HG03064 (cell line): Measurements from ENCODE around the gene ITPR1.
"Not testable (repeated sequence)": the region's sequence is repeated elsewhere in the genome, so short reads cannot be mapped to it uniquely, and the experiment has no call there.

Source experiments
- ATAC-seq: cut with Tn5 transposase; IDR thresholded peaks from one replicate; pipeline ENCODE4 v1.9.1; 2021; ENCODE audit warnings: low read depth; ENCODE audit not compliant: unreplicated experiment

The ITPR1 gene

GRCh38 chr3:4493014-4493940 lies at the start of gene ITPR1:
Gene ITPR1 (plus strand): TSS chr3:4493348. CDS start chr3:4516492, 23,144 bp downstream.
- peak; percentile 89 for ATAC-seq

GRCh38 chr3:4447295-4447999 lies 45.7 kb upstream of the ITPR1 start:
- ATAC-seq, result no peak

DNA sequence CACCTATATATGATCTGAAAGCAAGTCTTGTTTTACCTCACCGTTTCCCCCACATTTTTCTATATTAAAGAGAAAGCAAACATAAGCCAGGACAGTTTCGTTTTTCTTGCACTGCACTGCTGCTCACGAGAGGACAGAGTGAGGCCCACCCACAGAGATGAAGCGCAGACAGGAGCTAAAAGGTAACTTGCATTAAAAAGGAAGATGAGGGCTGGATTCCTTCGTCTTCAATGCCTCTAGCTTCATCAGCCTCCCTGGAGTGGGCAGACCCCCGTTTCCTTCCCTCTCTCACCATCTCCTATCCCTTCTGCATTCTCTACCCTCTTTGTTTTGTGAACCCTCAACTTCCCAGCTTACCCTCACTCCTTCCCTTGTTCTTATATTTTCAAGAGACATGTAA lies 45.0 kb upstream of the ITPR1 start:
- ATAC-seq, result no peak

- ATAC-seq, result no peak
Observed at GRCh38 chr3:4449043-4449805, 43.9 kb upstream of the ITPR1 start.

DNA sequence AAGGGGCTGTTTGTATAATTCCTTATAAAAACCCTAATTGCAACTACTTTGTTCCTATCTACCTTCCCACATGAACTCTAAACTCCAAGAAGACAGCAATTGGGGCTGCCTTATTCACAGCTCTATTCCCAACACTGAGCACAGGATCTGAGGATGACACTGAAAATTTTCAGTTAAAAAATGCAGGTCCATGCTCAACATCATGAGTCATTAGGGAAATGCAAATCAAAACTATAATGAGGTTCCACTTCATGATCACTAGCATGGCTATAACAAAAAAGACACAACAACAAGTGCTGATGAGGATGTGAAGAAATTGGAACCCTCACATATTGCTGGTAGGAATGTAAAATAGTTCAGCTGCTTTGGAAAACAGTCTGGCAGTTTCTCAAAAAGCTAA lies 39.0 kb upstream of the ITPR1 start:
- no peak for ATAC-seq

- ATAC-seq, result not testable (repeated sequence)
Observed at GRCh38 chr3:4456780-4457179, 36.4 kb upstream of the ITPR1 start.

- no peak for ATAC-seq
Observed at GRCh38 chr3:4458961-4459360, 34.2 kb upstream of the ITPR1 start.

DNA sequence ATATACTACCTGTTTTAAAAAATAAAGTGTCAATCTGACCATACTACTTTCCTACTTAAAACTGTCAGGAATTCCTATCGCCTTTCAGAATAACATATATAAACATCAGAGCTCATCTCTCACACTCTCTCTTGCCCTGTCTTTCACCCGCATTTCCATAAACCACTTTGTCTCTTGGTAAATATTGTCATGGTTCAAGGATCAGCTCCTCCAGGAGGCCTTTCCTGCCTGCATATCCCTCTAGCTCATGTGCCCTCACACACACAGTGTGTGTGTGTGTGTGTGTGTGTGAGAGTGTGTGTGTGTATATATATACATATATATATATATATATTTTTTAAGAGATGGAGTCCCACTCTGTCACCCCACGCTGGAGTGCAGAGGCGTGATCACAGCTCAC lies 32.8 kb upstream of the ITPR1 start:
- no peak for ATAC-seq

- ATAC-seq, result no peak
Observed at GRCh38 chr3:4461468-4462090, 31.6 kb upstream of the ITPR1 start.

- ATAC-seq, result no peak
Observed at GRCh38 chr3:4462369-4463040, 30.6 kb upstream of the ITPR1 start.

GRCh38 chr3:4464576-4464975 lies 28.6 kb upstream of the ITPR1 start:
- ATAC-seq, result no peak

DNA sequence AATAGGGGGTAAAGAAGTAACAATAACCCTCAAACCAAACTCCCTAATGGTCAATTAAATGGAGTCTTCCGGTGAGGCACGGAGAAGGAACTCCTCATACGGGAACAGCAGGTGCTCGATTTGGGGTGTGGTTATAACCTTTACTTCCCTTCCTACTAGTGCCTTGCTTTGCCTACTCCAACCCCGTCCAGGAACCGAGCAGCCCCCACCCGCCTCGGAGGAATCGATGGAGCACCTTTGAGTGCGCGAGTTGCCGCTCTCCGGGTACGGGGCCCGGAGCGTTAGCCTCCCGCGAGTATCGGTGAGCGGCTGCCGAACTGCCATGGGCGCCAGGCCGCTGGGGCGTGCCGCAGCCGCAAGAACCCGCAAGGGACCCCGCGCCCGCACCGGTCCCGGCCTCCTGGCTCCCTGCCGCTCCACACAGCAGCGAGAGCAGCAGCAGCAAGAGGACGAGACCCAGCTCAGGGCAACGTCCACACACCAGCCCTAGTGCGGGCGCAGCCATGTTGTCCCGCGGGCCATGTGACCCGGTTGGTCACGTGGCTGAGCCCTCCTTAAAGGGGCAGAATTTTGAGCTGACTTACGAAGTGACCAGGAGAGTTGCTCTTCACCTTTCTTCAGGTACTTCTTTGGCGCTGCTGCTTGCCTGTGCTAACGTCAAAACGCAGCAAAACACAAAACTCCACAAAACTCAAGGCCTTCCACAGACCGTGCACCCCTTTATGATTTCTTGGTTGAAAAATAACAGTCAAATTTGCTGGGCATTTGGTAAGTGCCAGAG lies 26.2 kb upstream of the ITPR1 start, which contains the start of gene SUMF1:
Gene SUMF1 (minus strand): TSS at position 529 of the 781 bp plus-strand sequence. CDS start 24 bp downstream, at position 505.
- ATAC-seq, result peak; percentile 100

GRCh38 chr3:4467522-4467867 lies 25.7 kb upstream of the ITPR1 start:
- ATAC-seq, result no peak

DNA sequence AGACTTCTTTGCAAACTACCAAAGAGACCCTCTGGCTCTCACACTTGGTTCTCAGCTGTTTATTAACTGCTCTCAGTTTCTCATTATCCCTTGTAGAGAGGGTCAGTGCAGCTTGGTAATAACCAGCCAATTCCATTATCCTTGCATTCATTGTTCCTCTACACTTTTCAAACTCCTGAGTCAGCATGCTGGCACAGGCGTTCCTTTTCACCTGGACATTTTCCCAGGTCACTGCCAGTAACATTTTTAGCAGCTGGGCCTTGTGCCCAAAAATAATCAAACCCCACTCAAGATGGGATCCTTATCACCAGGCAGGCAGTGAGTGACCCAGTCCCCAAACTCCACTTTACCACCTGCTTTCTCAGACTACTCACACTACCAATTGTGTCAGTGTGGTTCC lies 21.2 kb upstream of the ITPR1 start:
- no peak for ATAC-seq

DNA sequence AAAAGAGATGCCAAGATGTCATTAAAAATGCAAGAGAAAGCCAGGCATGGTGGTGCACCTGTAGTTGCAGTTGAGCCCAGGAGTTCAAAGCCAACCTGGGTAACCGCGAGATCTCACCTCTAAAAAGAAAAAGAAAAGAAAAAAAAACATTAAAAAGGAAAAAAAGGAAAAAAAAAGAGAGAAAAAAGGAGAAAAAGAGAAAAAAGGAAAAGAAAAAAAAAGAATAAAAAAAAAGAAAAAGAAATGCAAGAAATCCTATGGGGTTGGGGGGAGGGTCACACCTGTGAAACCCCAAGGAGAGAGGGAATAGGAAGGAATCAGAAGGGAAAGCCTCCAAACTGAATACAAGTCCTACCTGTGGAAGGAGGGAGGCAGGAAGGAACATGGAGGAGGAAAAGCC lies 20.8 kb upstream of the ITPR1 start:
- ATAC-seq, result no peak

- ATAC-seq, result no peak
Observed at GRCh38 chr3:4472766-4473165, 20.4 kb upstream of the ITPR1 start.

GRCh38 chr3:4474683-4475490 lies 18.3 kb upstream of the ITPR1 start:
- ATAC-seq, result peak; percentile 57

GRCh38 chr3:4475804-4476203 lies 17.3 kb upstream of the ITPR1 start:
- ATAC-seq, result no peak
